OCI-M1 (cell line): Measurements from ENCODE around the gene DDX54.
"Not testable (repeated sequence)": the region's sequence is repeated elsewhere in the genome, so short reads cannot be mapped to it uniquely, and the experiment has no call there.

Source experiments
- DNase-seq: peaks from one replicate; lab custom pipeline; 2025; lab: John Stamatoyannopoulos, UW

DDX54 gene

GRCh38 chr12:113216027-113216426 is 30.7 kb upstream of the DDX54 start:
- DNase-seq = peak; percentile 9

DNA sequence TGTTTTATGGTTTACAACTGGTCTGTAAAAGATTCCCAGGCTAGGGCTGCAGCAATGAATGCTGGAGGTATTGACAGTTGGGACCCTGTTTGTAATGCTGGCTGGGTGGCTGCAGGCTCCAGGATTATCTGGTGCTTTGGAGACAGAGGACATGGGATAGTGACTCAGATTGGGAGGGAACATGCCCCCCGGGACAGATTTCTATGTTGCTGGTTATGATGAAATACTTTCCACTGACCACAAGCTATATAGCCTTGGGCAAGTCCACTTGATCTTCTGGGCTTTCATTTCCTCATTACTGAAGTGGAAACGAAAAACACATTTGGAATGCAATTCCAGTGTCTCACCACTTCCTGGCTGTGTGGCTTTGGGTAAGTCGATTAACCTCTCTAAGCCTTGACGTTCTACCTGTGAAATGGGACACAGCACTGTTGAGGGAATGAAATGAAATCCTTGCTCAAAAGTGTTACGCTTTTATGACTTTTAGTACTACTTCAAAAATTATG is 29.7 kb upstream of the DDX54 start:
- DNase-seq = peak; percentile 92

DNA sequence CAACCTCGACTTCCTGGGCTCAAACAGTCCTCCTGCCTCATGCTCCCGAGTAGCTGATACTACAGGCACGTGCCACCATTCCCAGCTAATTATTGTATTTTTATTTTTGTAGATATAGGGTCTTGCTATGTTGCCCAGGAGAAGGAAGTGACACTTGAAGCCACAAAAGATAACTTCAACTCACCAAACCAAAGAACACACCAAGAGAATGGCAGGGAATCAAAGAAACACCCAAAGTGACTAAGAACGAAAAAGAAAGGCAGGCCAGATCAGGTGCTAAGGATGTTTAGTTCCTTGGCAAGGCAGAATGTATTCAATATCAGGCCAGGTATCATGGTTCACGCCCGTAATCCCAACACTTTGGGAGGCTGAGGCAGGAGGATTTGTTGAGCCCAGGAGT is 25.9 kb upstream of the DDX54 start:
- no peak for DNase-seq

DNA sequence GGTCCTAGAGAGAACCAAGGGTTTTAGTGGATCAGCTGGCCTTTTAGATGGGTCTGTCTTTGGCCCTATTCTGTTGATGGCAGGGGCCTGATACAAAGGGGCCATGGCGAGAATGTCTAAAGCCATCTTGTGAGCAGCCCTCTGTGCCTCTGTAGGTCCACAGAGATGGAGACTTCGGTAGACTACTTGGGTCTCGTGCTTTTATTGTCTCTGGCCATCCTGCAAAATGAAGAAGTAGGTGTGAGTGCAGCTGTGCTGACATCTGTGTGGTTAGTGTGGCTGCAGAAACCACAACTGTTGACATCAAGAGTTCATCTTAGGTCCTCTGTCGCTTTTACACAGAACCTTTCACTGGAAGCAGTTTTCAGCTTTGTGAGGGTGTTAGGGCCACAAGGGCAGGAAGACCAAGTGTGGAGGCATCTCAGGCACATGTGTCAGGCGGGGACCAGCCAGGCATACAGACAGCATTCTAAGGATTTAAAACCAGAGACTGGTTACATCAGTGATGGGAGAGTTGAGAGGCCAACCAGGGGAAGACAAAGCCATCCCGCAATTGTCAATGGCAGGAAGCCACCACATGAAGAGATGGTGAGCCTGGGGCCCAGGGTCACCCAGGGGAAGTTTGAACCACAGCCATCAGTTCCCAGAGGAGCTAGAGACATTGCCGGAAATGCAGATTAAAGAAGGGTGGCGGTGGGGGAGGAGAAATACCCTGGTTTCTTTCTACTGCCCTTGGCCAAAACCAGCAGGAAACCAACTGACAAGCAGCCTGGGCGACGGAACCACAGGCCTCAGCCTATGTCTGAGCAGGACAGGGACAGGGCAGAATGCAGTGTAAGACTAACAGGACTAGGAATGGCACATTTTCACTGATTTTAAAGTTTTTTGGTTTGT is 23.0 kb upstream of the DDX54 start:
- DNase-seq = peak; percentile 98

DNA sequence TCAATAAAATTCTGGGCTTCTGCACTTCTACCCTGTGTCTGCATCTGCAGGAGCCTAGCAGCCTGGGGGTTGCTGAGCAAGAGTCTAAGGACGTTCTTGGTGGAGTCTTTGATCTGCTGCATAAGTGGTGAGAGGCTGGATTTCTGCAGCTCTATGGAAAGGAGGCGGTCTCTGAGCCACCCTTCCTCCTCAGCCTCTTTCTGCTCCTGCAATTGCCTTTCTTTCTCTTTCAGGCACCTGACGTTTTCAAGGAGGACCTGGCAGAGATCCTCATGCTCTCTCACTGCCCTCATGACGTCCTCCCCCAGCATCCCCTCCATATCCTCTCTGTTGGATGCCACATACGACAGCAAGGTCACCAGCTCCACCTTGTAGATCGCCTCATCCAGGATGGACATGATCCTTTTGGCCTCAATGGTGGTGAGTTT is 22.3 kb upstream of the DDX54 start:
- peak; percentile 75 for DNase-seq

DNA sequence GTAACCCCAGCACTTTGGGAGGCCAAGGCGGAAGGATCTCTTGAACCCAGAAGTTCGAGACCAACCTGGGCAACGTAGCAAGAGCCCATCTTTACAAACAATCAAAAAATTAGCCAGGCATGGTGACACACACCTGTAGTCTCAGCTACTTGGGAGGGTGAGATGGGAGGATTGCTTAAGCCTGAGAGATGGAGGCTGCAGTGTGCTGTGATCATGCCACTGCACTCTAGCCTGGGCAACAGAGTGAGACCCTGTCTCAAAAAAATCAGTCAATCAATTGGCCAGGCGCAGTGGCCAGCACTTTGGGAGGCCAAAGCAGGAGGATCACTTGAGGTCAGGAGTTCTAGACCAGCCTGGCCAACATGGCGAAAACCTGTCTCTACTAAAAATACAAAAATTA is 21.5 kb upstream of the DDX54 start:
- not testable (repeated sequence) for DNase-seq

- DNase-seq = peak; percentile 24
Measured at GRCh38 chr12:113204804-113205203, 19.5 kb upstream of the DDX54 start.

DNA sequence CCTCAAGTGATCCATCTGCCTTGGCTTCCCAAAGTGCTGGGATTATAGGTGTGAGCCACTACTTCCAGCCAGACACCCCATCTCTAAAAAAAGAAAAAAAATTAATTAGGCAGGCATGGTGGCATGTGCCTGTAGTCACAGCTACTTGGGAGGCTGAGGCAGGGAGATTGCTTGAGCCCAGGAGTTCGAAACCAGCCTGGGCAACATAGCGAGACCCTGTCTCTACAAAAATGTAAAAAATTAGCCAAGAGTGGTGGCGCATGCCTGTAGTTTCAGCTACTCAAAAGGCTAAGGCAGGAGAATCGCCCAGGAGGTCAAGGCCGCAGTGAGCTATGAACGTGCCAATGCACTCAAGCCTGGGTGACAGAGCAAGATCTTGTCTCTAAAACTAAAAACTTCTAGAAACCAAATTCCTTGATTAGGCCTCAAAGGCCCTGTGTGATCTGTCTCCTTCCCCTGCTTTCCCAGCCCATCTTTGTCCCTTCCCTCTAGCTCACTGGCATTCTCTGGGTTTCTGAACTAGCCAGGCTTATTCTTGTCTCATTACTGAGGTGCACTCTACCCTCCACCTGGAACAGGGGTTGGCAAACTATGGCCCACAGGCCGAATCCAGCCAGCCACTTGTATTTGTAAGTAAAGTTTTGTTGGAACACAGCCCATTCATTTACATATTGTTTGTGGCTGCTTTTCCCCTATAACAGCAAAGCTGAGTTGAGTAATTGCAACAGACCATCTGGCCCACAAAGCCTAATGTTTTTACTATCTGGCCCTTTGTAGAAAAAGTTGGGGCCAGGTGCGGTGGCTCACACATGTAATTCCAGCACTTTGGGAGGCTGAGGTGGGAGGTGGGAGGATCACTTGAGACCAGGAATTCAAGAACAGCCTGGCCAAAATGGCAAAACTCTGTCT is 18.8 kb upstream of the DDX54 start:
- DNase-seq = peak; percentile 52

DNA sequence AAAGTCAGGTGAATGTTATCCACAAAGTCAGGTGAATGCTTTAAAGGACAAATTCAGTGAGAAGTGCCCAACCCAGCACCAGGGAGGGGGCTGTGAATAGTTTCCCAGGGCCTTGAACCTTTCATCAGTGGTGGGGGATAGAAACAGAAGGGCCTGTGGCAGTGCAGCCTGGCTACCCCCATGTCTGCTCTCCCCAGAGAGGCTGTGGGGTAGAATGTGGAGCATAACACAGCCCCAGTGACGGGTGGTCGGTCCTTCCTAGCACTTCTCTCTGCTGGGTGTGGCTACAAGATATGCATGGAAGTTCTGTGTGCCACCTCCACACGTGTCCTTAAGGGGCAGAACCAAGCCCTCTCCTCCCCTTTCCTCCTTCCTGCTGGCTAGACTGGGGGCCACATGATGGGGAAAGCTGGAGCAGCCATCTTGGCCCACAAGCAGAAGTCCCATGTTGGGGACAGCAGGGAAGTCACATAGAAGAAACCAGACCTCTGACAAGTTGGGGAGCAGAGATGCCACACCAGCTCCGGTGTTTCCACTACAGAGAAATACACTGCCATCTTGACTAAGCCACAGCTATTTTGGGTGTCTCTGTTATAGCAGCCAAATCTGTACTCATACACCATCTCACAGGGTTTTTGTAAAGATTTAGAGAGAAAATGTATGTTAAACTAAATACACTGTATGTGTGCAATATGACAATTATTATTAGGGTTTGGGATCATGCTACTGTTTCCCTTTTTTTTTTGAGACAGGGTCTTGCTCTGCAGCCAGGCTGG is 17.2 kb upstream of the DDX54 start:
- no peak for DNase-seq

GRCh38 chr12:113201187-113202177 is 16.2 kb upstream of the DDX54 start:
- no peak for DNase-seq

DNA sequence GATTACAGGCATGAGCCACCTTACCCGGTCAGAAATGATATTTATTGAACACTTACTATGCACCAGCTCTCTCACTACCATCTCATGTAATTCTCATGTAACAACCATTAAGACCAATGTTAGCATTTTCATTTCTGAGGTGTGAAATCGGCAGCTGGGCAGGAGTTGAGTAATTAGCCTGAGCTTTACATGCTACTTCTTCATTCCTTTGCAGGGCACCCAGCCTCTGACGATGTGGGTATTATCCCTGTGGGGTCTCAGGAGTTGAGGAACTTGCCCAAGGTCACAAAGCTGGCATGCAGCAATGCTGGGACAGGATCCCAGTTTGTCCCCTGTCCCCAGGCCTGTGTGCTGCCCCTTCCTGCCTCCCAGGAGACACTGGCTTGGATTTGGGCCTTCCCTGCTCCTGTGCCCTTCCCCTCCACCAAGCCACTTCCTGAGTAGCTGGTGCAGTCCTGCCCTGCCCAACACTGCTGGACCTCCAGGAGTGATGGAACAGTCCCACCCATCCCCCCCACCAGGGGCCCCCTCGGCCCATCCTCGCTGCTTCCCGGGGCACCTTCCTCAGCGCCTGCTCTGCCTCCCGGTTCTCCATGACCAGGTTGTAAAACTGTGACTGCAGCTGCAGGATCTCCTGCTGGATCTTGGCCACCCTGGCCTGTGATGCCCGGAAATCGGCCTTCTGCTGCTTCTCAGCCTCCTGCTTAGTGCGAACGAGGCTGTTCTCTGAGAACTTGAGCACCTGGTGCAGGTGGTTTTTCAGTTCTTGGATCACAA is 14.9 kb upstream of the DDX54 start:
- DNase-seq = no peak

GRCh38 chr12:113198296-113198695 is 13.0 kb upstream of the DDX54 start:
- no peak for DNase-seq

DNA sequence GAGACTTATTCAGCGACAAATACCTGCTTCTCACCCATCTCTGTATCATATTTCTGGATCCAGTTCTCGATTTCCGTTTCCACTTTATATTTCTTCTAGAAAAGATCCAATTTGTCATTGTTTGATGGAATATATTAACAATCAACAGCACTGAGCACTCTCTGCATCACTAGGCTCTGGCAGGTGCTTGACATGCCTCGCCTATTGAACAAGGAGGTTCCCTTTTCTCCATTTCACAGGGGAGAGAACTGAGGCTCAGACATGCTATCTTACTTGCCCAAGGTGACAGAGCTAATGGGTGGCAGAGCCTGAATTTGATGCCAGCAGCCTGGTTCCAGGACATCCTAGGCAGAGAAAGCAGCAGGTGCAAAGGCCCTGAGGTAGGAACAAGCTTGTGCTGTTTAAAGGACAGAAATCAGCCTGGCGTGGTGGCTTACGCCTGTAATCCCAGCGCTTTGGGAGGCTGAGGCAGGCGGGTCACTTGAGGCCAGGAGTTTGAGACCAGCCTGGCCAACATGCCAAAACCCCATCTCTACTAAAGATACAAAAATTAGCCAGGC is 12.3 kb upstream of the DDX54 start:
- no peak for DNase-seq

GRCh38 chr12:113196990-113197389 is 11.7 kb upstream of the DDX54 start:
- DNase-seq = peak; percentile 90

DNA sequence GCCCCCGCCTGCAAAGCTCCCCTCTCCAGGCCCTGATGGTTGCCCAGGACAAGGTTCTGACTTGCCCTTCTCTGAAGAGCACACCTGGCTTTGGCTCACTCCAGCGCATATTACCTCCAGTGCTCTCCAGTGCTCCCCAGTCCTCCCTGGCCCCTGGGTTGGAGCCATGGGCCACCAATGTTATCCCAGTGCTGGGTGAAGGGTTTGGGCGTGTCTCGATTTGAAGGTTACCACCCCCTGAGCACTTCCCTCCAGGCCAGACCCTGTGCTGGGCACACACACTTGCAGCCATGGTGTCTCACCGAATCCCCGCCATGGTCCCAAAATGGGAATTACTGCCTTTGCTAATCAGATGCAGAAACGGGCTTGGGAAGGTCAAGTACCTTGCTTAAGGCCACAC is 11.3 kb upstream of the DDX54 start:
- no peak for DNase-seq

DNA sequence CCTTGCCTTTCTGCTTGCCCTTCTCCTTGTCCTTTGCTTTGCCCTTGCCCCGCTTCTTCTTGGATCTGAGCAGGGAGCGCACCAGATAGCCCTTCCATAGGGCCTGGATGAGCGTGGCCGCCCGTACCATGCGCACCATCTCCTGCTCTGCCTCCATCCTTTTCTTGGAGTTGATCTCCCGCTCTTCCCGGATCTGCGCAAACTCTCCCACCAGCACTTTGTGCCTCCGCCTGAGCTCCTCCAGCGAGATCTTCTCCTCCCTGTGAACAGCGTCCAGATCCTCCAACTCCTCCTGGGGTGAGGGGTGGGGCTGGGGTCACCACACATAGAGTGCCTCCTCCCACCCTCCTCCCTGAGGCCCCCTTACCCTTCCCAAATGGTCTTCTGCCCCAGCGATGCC is 10.3 kb upstream of the DDX54 start:
- no peak for DNase-seq

- DNase-seq = no peak
Measured at GRCh38 chr12:113194971-113195391, 9.7 kb upstream of the DDX54 start.

- DNase-seq = no peak
Measured at GRCh38 chr12:113191227-113191626, 5.9 kb upstream of the DDX54 start.

DNA sequence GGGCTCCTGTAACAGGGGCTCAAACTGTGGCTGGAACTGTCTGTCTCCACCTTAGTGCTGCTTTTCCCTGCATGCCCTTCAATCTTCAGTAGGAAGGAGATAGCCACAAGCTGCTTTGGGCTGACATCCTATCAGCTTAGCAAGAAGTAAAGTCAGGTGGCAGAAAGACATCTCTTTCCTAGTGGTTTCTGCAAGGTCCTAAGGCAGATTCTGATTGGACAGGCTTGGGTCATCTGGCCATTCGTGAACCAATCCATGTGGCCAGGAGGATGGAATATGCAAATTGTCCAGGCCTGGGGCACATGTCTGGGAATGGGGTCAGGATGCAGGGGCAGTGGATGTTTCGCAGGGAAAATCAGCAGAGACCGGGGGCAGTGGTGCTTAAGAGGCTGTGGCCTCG is 5.5 kb upstream of the DDX54 start:
- DNase-seq = peak; percentile 64

DNA sequence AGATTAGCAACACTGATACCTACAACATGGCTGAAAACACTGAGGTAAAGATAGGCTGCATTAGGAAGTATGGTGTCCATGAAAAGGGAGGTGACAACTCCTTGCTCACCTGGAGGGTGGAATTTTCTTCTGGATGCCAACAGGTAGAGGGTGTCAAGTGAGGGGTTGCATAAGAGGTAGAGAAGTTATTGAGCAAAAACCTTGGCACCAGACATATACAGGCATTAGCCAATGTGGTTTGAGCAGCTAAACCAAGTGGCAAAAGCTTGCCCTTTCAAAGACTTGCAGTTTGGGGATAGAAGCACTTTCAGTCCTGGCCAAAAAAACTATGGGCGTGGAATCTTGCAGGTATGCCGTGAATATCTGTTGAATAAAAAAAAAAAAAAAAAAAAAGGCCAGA is 4.1 kb upstream of the DDX54 start:
- DNase-seq = no peak
